GM21529 (cell line): ENCODE measurements around the gene SDK2.

ENCODE experiments used
- ATAC-seq: cut with Tn5 transposase; IDR thresholded peaks from one replicate; pipeline ENCODE4 v1.9.1; 2021; ENCODE audit not compliant: unreplicated experiment

Gene SDK2

DNA sequence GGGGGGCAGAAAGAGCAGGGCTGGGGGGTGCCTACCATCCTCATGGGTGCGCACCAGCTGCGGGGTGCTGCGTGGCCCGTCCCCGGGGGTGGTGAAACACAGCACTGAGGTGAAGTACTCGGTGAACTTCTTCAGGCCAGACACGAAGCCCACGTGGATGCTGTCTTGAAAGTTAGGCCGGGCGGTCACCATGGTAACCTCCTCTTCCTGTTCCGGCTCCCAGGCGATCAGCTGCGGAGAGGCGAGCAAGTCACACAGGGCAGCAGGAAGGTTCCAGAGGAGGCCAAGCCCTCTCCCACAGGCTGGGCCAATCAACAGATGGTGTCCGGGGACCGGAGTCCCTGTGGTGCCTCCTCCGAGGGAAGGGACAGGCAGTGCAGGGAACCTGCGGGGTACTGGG is 242.3 kb downstream of the SDK2 start:
- no peak for ATAC-seq

DNA sequence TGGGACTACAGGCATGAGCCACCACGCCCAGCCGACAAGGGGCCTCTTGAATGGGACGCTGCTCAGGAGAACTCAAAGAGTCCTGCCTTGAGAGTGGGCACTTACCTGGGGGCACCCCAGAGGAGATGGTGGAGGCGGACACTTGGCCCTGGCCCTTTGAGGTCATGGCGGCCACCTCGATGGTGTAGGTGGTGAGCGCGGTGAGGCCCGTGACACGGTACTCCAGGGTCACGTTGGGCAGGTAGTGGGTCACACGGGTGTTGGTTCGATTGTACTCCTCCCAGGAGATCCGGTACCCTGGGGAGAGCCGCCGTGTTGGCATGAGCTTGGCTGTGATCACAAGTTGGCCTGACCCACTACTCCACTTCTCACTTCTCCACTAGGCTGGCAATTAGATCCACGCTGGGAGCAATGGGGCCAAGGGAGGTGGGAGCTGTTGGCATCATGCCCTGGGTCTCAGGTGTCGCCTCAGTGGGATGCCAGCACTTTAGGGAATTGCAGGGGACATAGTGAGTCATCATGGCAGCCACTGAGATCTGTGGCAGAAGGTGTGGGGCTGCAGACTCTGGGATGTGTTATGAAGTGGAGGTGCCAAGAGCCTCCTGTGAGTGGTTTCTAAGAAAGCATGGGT is 243.2 kb downstream of the SDK2 start:
- no peak for ATAC-seq

DNA sequence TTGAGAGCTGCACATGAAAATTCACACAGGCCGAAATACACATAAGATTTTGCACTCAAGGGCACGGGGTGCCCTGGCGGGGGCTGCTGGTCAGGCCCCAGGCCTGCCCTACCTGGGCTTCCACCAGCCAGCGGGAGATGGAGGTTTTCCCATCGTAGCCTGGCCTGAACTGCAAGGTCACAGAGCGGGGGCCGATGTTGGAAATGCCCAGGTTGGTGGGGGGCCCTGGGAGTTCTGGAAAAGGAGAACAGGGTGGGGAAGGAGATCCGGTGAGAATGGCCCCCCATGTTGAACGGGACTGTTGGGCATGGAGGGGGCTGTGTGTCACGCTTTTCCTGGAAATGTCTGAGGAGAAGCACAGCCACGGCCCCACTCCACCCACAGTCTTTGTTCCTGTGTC is 245.2 kb downstream of the SDK2 start:
- no peak for ATAC-seq

DNA sequence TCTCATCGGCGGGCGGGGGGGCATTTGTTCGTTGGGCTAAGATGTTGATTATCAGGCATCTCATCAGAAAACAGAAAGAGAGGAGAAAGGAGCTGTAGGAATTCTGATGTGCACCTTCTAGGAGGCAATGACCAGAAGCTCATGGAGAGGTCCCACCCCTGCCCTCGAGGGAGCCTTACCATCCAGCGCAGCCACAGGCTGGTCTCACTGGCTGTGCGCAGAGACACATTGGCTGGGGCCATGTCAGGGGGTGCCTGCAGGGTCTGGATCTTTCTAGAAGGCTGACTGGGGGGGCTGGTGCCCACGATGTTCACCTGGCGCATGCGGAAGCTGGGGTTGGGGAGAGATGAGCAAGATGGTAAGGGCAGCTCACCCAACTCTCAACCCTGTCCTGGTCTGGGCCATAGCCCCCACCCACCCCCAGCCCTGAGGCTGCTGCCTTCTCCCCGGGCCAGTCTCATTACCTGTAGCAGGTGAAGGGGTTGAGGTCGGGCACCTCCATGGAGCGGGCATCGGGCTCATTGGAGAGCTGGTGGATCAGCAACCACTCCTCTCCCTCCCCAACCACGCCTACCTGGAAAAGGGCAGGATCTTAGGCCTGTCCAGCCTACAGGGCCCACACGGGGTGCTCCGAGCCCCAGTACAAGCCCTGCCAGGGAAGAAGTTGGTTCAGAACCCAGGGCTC is 246.2 kb downstream of the SDK2 start:
- no peak for ATAC-seq

DNA sequence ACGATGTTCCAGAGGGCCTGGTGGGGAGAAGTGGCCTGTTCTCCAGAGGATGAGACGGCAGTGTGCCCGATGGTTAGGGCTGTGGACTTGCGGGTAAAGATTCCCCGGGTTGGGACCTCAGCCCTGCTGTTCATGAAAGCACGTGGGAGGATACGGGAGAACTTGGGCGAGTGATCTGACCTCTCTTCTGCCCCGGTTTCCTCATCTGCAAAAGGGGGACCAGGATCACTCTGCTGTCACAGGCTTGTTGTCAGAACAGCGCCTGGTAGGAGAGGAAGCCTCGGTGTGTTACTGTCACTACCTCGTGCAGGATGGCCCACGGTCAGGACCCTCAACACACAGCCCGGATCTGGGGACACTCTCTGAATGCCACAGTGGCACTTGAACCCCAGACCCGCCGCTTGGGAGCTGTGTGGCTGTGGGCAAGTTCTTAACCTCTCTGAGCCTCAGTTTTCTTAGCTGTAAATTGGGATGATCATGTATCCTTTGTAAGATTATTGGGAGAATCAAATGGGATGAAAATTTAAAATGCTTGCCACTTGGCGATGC is 246.9 kb downstream of the SDK2 start:
- ATAC-seq: no peak

DNA sequence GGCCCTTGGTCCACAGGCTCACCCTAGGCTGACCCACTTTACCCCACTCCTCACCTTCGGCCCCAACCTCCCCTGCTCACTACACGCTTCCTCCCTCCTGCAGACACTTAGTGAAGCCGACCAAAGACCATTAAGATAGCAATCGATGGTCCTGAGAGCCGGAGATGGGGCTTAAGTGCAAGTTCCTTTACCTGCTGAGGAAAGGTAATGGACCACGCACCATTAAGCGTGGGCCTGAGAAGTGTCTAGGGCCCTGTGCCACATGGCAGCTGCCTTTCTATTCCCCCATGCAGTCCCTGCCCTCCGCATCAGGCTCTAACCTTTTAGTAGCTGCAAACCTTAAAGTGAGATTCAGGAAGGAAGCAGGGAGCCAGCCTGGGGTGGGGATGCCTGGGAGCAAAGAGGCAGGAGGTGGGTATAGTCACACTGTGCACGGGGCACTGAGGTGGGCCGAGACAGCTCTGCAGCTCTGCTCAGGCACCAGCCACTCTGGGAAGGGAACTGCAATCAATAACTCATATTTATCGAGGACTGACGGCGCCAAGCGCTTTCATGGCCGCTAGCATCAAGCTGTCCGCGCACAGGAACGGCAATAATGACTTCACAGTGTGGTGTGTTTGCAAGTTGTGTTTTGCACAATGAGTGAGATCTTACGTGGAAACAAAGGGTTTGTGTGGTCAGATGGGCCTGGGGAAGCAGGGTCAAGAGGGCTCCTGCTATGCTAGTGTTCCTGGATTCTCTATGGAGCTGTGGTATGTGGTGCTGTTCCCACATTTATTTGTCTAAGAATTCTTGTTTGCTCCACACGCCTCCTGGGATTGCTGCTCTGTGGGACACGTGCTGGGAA is 247.6 kb downstream of the SDK2 start:
- no peak for ATAC-seq

DNA sequence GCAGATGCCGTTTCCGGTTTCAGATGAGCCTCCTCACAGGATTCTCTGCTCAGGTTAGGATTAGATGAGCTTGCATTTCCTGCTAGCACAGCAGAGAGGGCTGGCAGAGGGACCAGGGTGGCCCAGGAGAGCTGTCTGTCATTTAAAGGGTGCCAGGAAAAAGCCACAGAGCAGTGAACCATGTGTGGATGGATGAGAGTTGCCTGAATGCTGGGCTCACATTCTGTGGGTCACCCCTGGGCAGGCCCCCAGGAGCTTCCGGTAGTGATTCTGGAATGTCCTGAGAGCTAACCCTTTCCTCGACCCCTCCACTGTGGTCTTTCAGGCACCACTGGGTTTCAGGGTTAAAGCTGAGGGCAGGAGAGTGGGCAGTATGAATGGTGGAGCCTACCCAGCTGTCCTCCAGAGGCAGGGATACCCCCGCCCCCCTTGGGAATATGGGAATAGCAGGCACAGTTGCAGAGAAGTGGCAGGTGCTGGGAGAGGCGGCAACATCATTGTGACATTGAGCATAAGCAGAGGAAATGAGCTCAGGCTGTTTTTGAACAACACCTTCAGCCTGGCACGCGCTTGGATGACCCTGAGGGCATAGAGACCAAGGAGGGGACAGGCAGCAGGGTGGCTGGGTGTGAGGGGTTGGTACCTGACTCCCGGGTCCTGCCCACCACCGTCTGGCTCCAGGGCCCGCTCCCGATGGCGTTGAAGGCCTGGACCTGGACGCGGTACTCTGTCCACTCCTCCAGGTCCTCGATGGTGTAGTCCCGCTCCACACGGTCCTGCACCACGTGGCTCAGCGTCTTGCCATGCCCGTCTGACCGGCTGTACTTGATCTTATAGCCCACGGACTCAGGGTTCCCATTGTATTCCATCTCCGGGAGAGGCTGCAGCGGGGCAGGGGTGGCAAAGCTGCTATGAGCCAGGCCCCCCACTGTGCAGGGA is 249.5 kb downstream of the SDK2 start:
- no peak for ATAC-seq

DNA sequence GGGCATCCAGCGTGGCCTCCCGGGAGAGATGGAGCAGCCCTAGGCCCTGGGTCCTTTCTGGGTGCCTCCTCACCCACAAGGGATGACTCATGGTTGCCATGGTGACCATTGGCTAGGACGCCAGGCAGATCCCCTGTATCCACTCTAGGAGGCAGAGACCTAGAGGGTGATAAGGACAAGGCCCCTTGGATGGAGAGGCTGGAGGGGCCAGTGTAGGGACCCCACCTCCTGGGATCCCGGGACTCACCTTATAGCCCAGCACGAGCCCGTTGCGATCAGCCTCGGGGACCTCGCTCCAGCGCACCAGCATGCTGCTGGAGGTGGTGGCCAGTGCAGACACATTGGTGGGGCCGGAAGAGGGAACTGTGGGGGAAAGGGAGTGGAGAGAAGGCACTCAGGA is 250.3 kb downstream of the SDK2 start:
- ATAC-seq: no peak

DNA sequence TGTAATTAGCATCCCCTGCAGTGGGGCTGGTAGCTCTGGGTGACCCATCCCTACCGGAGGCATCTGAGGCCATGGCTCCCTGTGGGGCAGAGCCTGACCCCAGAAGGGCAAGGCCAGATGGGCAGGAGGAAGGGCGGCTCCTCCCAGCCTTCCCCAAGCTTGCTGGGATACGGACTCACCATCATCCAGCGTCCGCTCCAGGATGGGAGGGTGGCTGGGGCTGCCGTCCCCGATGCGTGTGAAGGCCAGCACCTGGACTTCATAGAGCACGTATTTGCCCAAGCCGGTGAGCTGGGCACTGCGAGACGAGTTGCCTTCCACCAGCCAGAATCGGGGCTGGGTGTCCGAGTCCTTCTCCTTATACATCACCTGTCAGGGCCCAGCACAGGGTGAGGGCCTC is 250.9 kb downstream of the SDK2 start:
- no peak for ATAC-seq

DNA sequence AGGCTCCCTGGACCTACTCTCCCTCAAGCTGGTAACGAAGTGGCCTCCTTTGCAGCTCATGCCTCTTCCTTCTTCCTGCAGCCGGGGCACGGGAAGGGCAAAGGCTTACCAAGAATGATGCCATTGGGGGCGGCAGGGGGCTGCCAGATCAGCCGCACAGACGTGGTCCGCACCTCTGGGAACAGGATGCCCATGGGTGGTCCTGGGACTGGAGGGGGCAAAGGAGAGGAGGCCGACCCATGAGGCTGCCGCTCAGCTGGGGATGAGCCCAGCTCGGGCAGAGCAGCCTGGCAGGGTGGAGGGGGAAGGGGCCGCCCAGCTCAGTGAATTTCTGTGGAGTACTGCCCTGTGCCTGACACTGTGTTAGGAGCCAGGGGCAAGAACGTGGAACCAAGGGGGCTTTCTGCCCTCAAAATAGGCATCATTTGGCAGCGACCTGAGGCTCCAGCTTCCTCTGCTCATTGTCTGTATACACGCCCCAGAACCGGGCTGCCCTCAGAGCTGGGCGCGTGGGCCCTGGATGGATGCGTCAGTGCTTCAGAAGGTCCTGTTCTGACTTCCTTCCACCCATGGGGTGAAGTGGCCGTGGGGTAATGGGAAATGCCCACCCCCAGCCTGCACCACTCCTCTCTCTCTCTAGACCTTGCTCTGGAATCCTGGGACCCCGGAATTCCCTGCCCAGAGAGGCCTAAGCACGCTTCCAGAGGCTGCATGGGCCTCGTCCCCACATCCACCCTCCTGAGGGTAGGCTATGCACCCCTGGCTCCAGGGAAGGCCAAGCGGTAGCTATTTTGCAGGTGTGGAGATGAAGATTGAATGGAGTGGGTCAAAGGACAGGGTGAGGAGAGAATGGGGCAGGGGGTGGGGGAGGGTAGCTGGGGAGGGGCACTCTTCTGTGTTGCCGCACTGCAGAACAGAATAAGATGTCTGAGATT is 252.6 kb downstream of the SDK2 start:
- no peak for ATAC-seq

DNA sequence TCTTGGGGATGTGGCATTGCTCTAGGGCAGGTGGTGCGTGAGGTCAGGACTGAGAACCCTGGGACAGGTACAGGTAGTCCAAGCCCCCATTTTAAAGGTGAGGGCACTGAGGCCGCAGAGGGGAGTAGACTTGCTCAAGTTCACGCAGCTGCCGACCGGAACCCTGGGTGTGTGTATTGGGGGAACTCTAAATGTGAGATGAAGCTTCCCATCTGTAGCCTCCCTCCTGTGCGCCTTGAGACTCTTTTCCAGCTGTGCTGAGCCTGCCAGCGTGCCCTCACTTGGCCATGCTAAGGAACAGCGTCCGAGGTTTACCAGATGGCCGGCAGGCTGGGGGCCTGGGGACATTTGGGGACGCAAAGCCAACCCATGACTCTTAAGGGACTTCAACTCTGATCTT is 253.4 kb downstream of the SDK2 start:
- no peak for ATAC-seq

DNA sequence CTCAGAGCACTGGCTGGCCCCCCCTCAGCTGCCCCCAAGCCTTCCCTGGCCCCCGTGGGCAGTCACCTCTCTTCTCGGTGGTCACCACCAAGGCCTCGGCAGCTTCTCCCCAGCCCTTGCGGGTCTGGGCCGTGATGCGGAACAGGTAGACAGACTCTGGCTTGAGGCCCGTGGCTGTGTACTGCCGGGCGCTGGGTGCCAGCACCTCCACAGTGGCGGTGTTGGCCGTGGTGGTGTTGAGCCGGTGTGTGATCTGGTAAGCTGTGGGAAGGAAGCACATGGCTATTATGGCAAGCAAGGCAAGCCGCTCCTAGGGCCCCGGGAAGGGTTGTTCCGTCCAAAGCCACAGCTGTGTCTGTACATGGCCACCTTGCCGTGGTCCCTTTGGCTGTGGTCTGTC is 254.0 kb downstream of the SDK2 start:
- ATAC-seq: no peak

DNA sequence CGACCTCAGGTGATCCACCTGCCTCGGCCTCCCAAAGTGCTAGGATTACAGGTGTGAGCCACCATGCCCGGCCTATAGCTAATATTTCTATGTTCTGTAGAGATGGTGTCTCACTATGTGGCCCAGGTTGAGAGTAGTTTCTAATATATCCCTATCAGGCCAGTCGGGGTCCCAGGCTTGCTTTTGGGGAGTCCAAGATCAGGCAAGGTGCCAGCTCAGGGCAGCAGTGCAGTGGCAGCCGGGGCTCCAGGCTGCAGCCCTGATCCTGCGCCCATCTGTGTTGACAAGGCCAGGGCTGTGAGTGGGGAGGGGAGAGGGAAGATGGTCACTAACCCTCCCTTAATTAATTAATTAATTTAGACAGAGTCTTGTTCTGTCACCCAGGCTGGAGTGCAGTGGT is 254.8 kb downstream of the SDK2 start:
- ATAC-seq: no peak

DNA sequence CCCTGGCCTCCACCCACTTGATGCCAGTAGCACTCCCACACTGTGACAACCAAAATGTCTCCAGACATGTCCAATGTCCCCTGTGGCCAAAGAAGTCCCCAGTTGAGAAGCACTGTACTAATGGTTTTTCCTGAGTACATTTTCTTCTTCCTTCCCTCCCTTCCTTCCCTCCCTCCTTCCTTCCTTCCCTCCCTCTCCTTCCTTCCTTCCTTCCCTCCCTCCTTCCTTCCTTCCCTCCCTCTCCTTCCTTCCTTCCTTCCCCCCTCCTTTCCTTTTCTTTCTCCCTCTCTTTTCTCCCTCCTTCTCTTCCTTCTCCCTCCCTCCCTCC is 255.7 kb downstream of the SDK2 start:
- ATAC-seq: no peak

DNA sequence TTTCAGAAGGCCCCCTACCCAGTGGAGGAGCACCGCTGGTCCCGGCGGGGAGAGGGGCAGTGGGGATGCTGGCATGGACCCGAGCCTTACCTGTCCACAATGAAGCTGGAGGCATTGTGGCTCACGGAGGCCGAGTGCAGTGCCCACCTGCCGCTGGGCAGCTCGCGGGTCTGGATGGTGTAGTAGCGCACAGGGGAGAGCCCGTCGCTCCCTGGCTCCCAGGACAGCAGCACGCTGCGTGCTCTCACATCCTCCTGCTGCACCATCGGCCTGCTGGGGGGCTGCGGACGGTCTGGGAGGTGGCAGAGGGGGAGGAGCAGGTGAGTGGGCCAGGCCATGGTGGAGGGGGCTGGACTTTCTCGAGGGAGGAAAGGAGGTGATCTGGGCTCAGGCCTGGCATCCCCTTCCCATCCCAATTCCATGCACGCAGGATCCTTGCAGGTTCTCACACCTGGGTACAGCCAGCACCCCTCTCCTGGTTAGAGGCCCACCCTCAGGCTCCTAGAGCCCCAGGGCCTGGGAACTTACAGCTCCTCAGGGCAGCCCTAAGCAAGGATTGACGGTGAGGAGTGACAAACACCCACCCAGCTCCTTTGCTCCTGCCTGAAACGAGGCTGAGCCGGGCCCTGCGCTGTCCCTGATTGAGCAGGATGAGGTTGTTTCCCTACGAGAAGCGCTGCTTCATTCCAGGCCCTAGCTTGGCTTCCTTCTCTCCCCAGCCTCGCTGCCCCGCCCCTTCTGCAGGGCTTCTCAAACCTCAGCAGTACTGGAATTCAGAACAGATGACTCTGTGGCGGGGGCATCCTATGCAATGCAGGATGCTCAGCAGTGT is 256.3 kb downstream of the SDK2 start:
- ATAC-seq: no peak

DNA sequence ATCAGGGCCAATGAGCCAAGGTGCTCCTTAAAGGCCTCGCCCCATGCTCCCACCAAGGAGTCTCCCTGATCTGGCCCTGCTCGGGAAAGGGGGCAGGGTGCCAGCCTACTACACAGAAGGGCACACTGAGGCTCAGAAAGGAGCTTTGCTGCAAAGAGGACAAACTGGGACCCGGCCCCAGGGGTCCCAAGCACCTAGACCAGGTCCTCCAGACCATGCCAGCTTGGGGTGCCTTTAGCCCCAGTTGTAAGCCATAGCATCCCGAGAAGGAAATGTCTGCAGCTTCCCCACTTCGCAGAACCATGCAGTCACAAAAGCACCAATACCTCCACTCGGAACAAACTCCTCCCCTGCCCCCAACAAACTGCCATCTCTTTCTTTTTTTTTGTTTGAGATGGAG is 257.7 kb downstream of the SDK2 start:
- ATAC-seq: no peak

DNA sequence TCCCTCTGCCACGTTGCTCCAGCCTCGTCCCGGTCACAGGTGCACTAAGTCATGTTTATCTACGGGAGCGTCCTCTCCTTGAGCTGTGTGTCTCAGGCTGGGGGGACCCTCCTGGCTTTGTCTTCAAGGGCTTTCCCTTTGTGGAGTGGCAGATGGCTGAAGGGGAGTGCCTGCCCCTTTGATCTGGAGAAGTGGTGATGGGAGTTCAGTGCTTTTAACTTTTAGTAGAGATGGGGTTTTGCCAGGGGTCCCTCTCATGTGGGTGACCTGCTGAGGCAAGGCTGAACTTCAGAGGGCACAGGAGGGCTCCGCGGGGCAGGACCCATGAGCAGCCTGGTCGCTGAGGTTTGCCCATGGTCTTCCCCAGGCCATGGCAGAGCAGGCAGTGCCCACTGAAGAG is 259.3 kb downstream of the SDK2 start:
- ATAC-seq: no peak

DNA sequence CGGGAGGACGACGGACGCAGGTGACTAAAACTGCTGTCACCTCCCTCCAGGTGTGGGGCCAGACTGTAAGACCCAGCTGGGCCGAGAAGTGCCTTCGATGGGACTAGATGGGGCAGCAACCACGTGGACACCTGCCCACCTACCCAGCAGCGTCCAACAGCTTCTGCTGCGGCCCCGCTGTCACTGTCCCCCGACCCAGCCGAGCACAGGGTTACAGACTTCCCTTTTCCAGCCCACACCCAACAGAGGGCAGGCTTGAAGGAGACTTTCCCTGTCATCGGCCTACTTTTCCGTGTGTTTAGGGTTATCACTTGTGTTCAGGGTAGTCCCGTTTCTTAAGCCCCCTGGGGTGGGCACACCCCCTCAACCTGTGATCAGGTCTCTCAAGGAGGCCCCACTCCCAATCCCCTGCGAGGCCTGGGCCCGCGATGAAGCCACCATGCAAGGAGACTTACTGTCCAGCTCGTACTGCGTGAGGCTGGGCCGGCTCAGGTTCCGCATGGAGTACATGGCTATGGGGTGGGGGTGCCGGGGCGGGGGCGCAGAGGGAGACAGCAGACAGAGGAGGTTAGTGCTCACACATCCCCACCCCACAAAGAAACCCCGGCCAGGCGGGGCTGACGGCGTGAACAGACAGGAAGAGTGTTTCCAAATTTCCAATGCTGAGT is 263.7 kb downstream of the SDK2 start:
- ATAC-seq: no peak
